Lower leg skin (tissue), 3 donors: Measurements from ENCODE around the gene ZDHHC8.

Source experiments
- POLR2A ChIP-seq, 2 donors: fragments of 450-650 bp; IDR thresholded peaks; one replicate each; pipeline ENCODE4 v1.6.1; 2016 to 2017; ENCODE audit warnings: antibody characterized with exemption in 2 of 2, mild to moderate bottlenecking in 1 of 2, moderate library complexity in 1 of 2
- TF ChIP-seq, protein P1 (sequence below), 3 donors: fragments of 450-650 bp; IDR thresholded peaks; one replicate each; pipeline ENCODE4 v1.5.1; 2016; ENCODE audit warnings: antibody characterized with exemption in 3 of 3, mild to moderate bottlenecking in 3 of 3, moderate library complexity in 2 of 3

DNA sequence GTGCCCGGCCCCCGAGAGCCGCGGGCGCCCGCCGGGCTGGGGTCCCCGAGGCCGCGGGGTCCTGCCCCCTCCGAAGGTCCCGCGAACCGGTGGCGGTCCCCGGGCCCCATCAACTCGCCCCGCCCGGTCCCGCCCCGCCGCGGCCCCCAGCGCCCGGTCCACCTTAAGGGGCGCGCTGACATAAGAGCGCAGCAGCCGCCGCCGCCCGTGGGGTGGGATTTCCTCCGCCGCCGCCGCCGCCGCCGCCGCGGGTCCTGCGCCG lies at the start of gene ZDHHC8:
- TF ChIP-seq, protein P1, sequence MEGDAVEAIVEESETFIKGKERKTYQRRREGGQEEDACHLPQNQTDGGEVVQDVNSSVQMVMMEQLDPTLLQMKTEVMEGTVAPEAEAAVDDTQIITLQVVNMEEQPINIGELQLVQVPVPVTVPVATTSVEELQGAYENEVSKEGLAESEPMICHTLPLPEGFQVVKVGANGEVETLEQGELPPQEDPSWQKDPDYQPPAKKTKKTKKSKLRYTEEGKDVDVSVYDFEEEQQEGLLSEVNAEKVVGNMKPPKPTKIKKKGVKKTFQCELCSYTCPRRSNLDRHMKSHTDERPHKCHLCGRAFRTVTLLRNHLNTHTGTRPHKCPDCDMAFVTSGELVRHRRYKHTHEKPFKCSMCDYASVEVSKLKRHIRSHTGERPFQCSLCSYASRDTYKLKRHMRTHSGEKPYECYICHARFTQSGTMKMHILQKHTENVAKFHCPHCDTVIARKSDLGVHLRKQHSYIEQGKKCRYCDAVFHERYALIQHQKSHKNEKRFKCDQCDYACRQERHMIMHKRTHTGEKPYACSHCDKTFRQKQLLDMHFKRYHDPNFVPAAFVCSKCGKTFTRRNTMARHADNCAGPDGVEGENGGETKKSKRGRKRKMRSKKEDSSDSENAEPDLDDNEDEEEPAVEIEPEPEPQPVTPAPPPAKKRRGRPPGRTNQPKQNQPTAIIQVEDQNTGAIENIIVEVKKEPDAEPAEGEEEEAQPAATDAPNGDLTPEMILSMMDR (IDR thresholded peaks at IDR 0.05), result no peak
- no peak for TF ChIP-seq POLR2A (IDR thresholded peaks at IDR 0.05)
